Glomerular endothelial cell (primary cell): ENCODE results near the gene DHX8. TPM values are rescaled to one million over a fixed set of nuclear protein-coding genes. Genes with fewer than 3 reads are reported as not detected.

Source experiments
- DNase-seq: peaks from one replicate; pipeline ENCODE4 v3.0.0-alpha.2; 2011; ENCODE audit warnings: low read depth, low spot score; ENCODE audit errors: extremely low read depth
- total RNA-seq: library from RNA; depleted of rRNA; stranded (reverse); fragments of >200 nt; gene quantifications from 2 replicates; pipeline ENCODE4 v1.2.3, GENCODE V29; 2015

Gene DHX8
- total RNA-seq, 1 donor from 2014 or later = 36.8 TPM

GRCh38 chr17:43543771-43544575, 60.2 kb downstream of the DHX8 start:
- DNase-seq = no peak

- no peak for DNase-seq
These were observed 61.5 kb downstream of the DHX8 start for GRCh38 chr17:43545383-43545632.

- no peak for DNase-seq
These were observed 62.8 kb downstream of the DHX8 start, which contains the start of gene ETV4 for GRCh38 chr17:43546319-43547188. Gene ETV4, minus strand, starts transcription at chr17:43546340. Its CDS starts 723 bp downstream, at chr17:43545617.

GRCh38 chr17:43547189-43547550, 63.4 kb downstream of the DHX8 start:
- no peak for DNase-seq

GRCh38 chr17:43547659-43548256, 64.0 kb downstream of the DHX8 start:
- no peak for DNase-seq

GRCh38 chr17:43548689-43549379, 65.1 kb downstream of the DHX8 start:
- DNase-seq = no peak

GRCh38 chr17:43549496-43549895, 65.7 kb downstream of the DHX8 start:
- no peak for DNase-seq

GRCh38 chr17:43550754-43551153, 67.0 kb downstream of the DHX8 start:
- DNase-seq = no peak

- DNase-seq = no peak
These were observed 68.6 kb downstream of the DHX8 start for GRCh38 chr17:43552229-43552837.

GRCh38 chr17:43553573-43553972, 69.8 kb downstream of the DHX8 start:
- no peak for DNase-seq

GRCh38 chr17:43554857-43555256, 71.1 kb downstream of the DHX8 start:
- DNase-seq = no peak

- DNase-seq = no peak
These were observed 72.5 kb downstream of the DHX8 start for GRCh38 chr17:43556292-43556691.

GRCh38 chr17:43558805-43559160, 75.0 kb downstream of the DHX8 start:
- no peak for DNase-seq

GRCh38 chr17:43559161-43559816, 75.5 kb downstream of the DHX8 start:
- DNase-seq = no peak

- DNase-seq = no peak
These were observed 77.0 kb downstream of the DHX8 start for GRCh38 chr17:43560461-43561427.

- DNase-seq = no peak
These were observed 79.2 kb downstream of the DHX8 start for GRCh38 chr17:43562679-43563599.

- no peak for DNase-seq
These were observed 80.1 kb downstream of the DHX8 start for GRCh38 chr17:43563600-43564594.
